IPS-20b (cell line): ENCODE results near the gene ACAP3.

Experiments
- H3K27ac ChIP-seq: one replicate; pipeline ENCODE4 v1.5.1; 2013; ENCODE audit warnings: low read length
- H3K27me3 ChIP-seq: 2 replicates; pipeline ENCODE4 v1.6.1; 2013; ENCODE audit warnings: mild to moderate bottlenecking, low read length, inconsistent platforms; ENCODE audit not compliant: insufficient read depth
- H3K36me3 ChIP-seq: 2 replicates; pipeline ENCODE4 v1.6.1; 2013; ENCODE audit warnings: low read depth, mild to moderate bottlenecking, inconsistent platforms, low read length, moderate library complexity; ENCODE audit not compliant: insufficient read depth
- H3K4me1 ChIP-seq: 2 replicates; pipeline ENCODE4 v1.6.1; 2013; ENCODE audit warnings: mild to moderate bottlenecking, control low read depth, inconsistent platforms, low read length, moderate library complexity; ENCODE audit not compliant: insufficient read depth
- H3K4me3 ChIP-seq: 2 replicates; pipeline ENCODE4 v1.5.1; 2013; ENCODE audit warnings: mild to moderate bottlenecking, low read length, inconsistent platforms
- H3K9ac ChIP-seq: 2 replicates; pipeline ENCODE4 v1.6.1; 2013; ENCODE audit warnings: low read depth, mild to moderate bottlenecking, inconsistent platforms, low read length, moderate library complexity
- H3K9me3 ChIP-seq: 2 replicates; pipeline ENCODE4 v1.6.1; 2013; ENCODE audit warnings: mild to moderate bottlenecking, low read depth, low read length, inconsistent platforms; ENCODE audit not compliant: insufficient read depth

The ACAP3 gene

DNA sequence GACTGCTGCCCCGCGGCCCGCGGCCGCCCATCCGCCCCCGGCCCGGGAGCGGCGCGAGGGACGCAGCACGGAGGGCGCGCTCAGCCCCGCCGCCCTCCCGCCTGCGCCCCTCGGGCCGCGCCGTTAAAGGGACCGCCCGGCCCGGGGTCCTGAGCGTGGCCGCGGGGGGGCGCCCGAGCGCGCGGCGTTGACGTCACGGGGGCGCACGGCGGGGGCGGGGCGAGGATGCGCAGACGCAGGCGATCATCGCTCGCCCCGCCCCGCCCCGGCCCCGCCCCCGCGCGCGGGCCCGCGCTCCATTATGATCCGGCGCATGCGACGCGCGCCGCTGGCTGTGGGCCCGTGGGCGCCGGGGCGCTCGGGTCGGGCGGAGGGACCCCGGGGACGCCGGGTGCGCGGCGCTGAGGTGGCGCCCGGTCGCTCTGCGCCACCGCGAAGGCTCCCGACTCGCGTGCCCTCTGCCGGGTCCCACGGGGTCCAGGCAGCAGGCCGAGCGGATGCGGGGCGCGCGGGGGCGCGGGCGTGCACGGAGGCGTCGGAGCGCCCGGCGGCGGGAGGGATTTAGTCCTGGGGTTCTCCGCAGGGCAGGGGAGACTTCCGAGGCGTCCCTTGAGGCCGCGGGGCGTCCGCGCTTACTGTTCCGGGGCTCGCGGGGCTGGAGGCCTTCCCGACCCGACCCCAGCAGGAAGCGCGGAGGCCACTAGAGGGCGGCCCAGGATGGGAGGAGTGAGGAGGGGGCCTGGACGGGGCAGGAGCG lies 41.7 kb upstream of the ACAP3 start, which contains the start of gene DVL1:
TSS of gene DVL1 (minus strand) at position 163 of the 757 bp plus-strand sequence. CDS start 353 bp downstream, outside the sequence.
- H3K4me1 ChIP-seq = peaks cover 2% of the 10 kb centered on the region; the same call in 1 of the 2 replicates
- no peak within 1 kb of the TSS for H3K27ac ChIP-seq
- H3K9ac ChIP-seq = peak within 1 kb of the TSS; percentile 79

DNA sequence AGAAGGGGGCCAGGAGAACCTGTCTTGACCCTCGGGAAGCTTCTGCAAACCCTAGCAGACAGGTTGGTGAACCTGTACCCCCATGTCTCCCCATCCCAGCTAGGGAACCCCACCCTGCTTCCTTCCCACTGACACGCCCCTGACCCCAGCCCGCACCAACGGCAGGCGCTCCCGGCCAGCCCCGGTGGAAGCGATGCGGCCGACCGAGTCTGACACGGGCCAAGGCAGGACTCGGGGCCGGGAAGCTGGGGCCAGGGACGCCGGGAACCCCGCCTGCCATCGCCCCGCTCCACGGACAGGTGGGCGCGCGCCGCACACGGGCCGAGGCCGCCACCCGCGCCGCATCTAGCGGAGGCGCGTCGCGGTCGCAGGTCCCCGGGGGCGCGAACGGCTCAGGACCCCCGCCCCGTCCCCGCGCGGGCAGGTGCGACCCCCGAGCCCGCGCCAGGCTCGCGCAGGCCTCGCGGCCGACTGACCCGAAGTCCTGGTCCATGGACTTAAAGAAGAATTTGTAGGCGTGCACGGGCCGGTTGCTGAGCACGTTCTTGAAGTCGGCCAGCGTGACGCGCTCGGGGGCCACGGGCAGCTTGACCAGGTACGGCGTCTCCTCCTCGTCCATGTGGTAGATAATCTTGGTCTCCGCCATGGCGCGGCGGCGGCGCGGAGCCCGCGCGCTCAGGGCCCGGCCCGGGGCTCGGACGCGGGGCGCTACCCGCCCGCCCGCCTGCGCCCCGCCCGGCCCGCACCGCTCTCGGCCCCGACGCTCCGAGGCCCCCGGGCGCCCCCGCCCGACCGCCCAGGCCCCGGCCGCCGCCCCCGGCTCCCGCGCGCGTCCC lies 40.9 kb upstream of the ACAP3 start:
- peaks cover 8% of the 10 kb centered on the region for H3K27me3 ChIP-seq
- H3K36me3 ChIP-seq = no peaks in the 10 kb centered on the region
- peaks cover 2% of the 10 kb centered on the region; the same call in 1 of the 2 replicates for H3K4me1 ChIP-seq
- peak overlapping the region; percentile 61 for H3K9ac ChIP-seq
- H3K4me3 ChIP-seq = peak overlapping the region; percentile 69
- no peaks in the 10 kb centered on the region for H3K9me3 ChIP-seq
- H3K27ac ChIP-seq = no peak overlapping the region

More for the DNA sequence above, 41.7 kb upstream of the ACAP3 start, which contains the start of gene DVL1:
- Histone ChIP-seq H3K4me3 (peak within 1 kb of the TSS; percentile 70), H3K9me3 (no peaks in the 10 kb centered on the region), H3K36me3 (no peaks in the 10 kb centered on the region), H3K27me3 (peaks cover 16% of the 10 kb centered on the region)

DNA sequence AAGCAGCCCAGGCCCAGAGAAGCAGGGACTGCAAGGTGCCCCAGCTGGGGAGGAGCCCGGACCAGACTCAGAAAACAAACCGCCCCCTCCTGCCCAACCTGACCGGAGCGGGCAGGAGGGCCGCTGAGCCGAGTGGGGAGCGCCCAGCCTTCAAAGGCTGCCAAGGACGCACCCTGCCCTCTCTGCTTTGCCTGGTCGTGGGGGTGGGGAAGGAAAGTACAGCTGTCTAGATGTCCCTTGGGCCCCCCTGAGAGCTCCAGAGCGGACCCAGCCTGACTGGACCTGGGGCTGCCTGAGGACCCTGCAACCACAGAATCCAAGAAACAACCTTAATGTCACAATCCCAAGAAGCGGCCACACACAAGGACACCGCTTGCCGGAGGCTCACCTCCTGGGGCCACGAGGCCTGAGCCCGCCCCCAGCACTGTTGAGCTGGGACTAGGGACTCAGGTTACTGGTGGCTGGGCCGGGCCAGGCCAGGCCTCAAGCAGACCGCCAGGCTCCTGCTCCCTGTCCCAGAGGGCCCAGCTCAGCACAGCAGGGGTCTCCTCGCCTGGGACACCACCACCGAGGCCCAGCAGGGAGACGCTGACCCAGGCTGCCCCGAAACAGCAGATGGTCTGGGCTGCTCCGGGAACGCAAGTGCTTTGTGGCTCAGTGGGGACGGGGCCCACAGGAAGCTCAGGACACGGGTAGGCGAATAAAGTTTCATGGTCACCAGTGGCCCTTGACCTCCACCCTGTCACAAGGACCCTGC lies 40.1 kb upstream of the ACAP3 start:
- no peak overlapping the region for H3K27ac ChIP-seq
- H3K9me3 ChIP-seq = no peaks in the 10 kb centered on the region
- H3K4me3 ChIP-seq = peak overlapping the region; percentile 69
- H3K36me3 ChIP-seq = no peaks in the 10 kb centered on the region
- peak overlapping the region; percentile 61 for H3K9ac ChIP-seq
- H3K4me1 ChIP-seq = no peaks in the 10 kb centered on the region; the same call in 1 of the 2 replicates
- 0 out of 2 replicates have a peak, but pooled peaks cover under 1% of the 10 kb centered on the region for H3K27me3 ChIP-seq

DNA sequence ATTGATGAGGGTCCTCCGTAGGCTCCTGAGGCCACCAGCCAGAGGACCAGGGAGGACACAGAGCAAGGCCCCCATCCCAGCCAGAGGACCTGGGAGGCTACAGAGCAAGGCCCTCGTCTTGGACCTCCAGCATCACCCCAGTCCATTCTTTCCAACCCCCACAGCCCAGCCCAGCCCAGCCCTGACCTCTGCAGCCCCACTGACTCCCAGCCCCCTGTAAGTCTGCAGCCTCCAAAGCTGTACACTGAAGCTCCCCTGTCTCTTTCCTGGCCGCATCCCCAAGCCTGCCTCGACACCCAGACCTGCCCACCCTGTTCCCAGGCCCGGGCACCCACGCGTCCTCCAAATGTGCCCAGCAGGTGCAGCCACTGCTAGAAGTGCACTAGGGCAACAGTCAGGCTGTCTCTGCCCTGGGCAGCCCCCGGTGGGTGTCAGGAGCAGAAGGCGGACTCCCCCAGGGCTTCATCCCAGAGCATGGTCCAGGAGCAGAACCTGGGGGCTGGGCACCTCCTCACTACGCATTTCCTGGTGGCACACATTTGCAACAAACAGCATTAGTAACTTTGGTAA lies 39.4 kb upstream of the ACAP3 start:
- no peaks in the 10 kb centered on the region for H3K9me3 ChIP-seq
- H3K36me3 ChIP-seq = no peaks in the 10 kb centered on the region
- no peak overlapping the region for H3K27ac ChIP-seq
- no peak overlapping the region for H3K9ac ChIP-seq
- H3K4me3 ChIP-seq = peak overlapping the region; percentile 69; the same call in 1 of the 2 replicates
- H3K27me3 ChIP-seq = no peaks in the 10 kb centered on the region
- no peaks in the 10 kb centered on the region; the same call in 1 of the 2 replicates for H3K4me1 ChIP-seq

DNA sequence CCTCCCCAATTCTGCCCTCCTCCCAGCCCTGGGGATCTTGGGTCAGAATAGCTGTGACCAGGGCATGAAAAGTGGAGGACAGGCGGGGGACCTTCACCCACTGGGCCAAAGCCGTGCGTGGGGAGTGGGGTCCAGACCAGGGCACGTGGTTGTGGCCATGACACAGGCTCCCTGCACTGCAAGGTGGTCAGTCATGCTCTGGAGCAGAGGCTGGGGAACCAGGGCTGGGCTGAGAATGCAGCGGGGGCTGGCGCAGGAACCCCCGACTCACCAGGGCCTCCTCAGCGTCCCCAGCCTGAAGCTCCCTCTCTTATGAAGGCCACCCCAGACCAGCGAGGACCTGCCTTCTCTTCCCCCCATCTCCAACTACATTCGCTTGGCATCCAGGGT lies 38.8 kb upstream of the ACAP3 start:
- H3K27ac ChIP-seq = no peak overlapping the region

DNA sequence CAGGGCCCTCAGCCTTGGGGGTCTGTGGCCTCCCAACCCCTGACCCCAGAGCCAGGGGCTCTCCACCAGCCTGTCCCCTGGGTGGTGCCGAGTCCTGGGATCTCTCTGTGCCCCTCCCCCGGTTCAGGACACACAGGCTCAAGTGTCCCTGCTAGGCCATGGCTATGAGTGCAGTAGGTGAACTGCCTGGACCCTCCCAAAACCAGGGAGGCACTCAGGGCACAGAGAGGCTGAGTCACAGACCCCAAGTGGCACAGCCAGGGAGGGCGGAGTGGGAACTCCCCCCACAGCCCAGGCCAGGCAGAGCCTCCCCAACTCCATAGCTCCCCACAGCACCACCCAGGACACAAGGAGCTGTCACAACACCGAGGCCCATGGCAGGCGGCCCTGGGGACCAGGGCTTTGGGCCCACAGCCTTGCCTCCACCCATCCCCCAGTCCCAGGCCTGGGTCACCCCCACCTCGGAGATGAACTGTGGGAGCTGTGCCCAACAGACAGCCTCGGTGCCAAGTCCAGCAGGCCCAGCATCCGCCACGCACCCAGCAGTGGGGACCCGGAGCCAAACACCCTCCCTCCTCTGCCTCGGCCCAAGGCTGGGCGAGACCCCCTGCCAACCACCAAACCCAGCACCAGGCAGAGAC lies 38.2 kb upstream of the ACAP3 start:
- Histone ChIP-seq H3K9ac (no peak overlapping the region), H3K4me3 (no peak overlapping the region), H3K36me3 (peaks cover 5% of the 10 kb centered on the region), H3K9me3 (no peaks in the 10 kb centered on the region), H3K4me1 (no peaks in the 10 kb centered on the region; the same call in 1 of the 2 replicates), H3K27me3 (no peaks in the 10 kb centered on the region), H3K27ac (no peak overlapping the region)

More for the DNA sequence above, 38.8 kb upstream of the ACAP3 start:
- peaks cover under 1% of the 10 kb centered on the region; the same call in 1 of the 2 replicates for H3K36me3 ChIP-seq
- H3K4me3 ChIP-seq = no peak overlapping the region
- no peaks in the 10 kb centered on the region for H3K27me3 ChIP-seq
- H3K4me1 ChIP-seq = no peaks in the 10 kb centered on the region; the same call in 1 of the 2 replicates
- no peaks in the 10 kb centered on the region for H3K9me3 ChIP-seq
- no peak overlapping the region for H3K9ac ChIP-seq

DNA sequence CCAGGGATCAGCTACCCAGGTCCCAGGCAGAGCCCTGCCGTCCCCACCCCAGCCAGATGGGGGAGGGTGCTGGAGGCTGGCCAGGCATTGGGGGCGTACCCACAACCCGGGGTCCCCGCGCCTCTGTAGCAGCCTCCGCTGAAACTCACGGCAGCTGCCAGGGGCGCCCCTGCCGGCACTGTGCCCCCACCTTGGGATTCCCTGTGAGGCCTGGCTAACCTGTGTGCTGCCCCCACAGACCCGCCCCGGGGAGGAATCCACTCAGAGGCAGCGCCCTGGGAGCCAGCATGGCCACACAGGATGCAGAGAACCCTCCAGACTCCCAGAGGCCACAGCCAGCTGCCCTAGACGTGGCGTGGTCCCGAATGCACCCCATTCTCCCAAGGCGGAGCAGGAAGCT lies 37.7 kb upstream of the ACAP3 start:
- H3K4me1 ChIP-seq = no peaks in the 10 kb centered on the region; the same call in 1 of the 2 replicates
- peaks cover 11% of the 10 kb centered on the region for H3K36me3 ChIP-seq
- no peaks in the 10 kb centered on the region for H3K27me3 ChIP-seq
- no peak overlapping the region for H3K4me3 ChIP-seq
- H3K9me3 ChIP-seq = no peaks in the 10 kb centered on the region
- no peak overlapping the region for H3K27ac ChIP-seq
- no peak overlapping the region for H3K9ac ChIP-seq

DNA sequence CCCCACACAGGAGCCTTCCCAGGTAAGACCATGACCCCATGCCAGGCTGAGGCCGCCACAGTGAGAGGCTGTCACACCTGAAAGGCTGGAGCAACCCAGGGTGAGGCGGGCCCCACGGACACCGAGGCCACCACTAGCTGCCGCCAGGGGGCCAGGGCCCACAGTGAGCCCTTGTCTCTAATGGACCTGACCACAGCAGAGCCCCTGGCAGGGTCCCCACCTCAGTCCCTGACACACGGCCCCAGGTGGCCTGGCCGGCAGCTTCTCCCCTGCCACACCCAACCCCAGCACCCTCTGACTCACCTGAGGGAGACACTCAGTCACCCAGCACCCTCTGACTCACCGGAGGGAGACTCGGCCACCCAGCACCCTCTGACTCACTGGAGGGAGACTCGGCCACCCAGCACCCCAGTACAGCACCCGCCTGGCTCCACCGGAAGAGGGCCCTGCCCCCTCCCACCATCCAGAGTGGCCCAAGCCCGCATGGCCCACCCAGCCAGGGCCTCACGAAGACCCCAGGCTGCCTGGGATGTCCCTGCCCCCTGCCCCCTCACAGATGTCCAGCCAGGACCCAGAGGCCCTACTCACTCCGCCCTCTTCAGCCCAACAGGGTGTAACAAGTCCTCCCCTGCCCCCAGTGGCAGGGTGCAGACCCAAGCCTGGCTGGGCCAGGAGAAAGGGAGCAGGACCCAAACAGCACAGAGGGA lies 37.1 kb upstream of the ACAP3 start:
- Histone ChIP-seq H3K9me3 (no peaks in the 10 kb centered on the region), H3K27ac (no peak overlapping the region), H3K27me3 (no peaks in the 10 kb centered on the region), H3K36me3 (peaks cover 14% of the 10 kb centered on the region), H3K4me1 (no peaks in the 10 kb centered on the region; the same call in 1 of the 2 replicates), H3K4me3 (no peak overlapping the region), H3K9ac (no peak overlapping the region)

DNA sequence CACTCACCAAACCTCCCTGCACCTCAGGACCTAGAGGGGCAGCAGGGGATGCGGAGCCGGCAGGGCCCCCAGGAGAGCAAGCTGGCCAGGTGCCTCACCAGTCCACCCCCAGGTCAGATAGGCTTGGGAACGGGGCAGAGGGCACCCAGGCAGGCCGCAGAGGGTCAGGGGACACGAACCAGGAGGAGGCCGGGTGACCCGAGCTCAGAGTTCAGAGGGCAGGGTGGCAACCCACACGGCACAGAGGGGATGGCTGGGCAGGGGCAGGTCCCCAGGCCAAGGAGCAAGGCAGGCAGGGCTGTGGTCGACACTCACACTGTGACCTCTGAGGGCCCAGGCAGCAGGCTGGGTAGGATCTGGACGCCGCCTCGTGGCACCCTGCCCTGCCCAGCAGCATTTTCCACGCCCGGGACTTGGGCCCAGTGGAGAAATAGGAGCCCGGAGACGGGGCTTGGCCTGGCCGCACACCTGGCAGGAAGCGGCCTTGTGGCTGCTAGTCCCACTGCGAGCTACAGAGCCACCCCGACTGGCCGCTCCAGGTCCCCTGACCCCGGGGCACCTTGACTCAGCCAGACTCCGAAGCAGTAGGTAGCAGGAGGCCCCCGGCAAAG lies 36.2 kb upstream of the ACAP3 start:
- H3K27me3 ChIP-seq = no peaks in the 10 kb centered on the region
- no peak overlapping the region for H3K4me3 ChIP-seq
- no peaks in the 10 kb centered on the region; the same call in 1 of the 2 replicates for H3K4me1 ChIP-seq
- no peak overlapping the region for H3K9ac ChIP-seq
- no peaks in the 10 kb centered on the region for H3K9me3 ChIP-seq
- no peak overlapping the region for H3K27ac ChIP-seq
- peaks cover 14% of the 10 kb centered on the region for H3K36me3 ChIP-seq

DNA sequence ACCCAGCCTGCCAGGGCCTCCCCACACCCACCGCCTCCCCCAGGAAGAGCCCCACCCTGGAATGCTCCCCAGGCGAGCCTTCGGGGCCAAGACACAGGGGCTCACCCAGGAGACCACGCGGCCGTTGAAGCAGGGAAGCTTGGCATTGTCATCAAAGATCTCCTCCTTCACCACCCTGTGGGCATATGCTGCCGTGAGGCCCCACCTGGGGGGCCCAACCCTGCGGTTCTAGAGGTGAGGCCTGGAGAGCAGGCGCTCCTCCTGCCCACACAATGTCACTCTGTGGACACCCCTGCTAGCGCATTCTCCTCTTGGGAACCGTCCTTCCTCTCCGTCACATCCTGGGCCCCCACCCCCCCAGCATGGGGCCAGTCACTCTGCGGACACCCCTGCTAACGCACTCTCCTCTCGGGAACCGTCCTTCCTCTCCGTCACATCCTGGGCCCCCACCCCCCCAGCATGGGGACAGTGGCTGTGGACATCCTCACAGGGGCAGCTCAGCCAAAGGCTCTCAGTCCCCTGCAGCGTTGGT lies 34.9 kb upstream of the ACAP3 start:
- Histone ChIP-seq H3K36me3 (peaks cover 14% of the 10 kb centered on the region), H3K4me1 (no peaks in the 10 kb centered on the region; the same call in 1 of the 2 replicates)

More for the DNA sequence above, 34.9 kb upstream of the ACAP3 start:
- Histone ChIP-seq H3K27me3 (no peaks in the 10 kb centered on the region), H3K4me3 (no peak overlapping the region), H3K9ac (no peak overlapping the region), H3K9me3 (no peaks in the 10 kb centered on the region), H3K27ac (no peak overlapping the region)
